ENCODE results near the gene GORASP2.

GRCh38 chr2:170973225-170973491 lies 44.1 kb downstream of the GORASP2 start:
- no peak for TF ChIP-seq POLR2AphosphoS5 (IDR thresholded peaks at IDR 0.05)
- no peak for TF ChIP-seq EP300 (IDR thresholded peaks at IDR 0.05)
- TF ChIP-seq CTCF (IDR thresholded peaks at IDR 0.05): no peak
